Measurements from ENCODE around the gene PTPRU. TPM values are rescaled to one million over a fixed set of nuclear protein-coding genes. Genes with fewer than 3 reads are reported as not detected.
"Not testable (repeated sequence)": the region's sequence is repeated elsewhere in the genome, so short reads cannot be mapped to it uniquely, and the experiment has no call there.

The PTPRU gene
- total RNA-seq, 6 donors from 2014 or later: 44.5 to 87.2 (median 70.1) TPM

DNA sequence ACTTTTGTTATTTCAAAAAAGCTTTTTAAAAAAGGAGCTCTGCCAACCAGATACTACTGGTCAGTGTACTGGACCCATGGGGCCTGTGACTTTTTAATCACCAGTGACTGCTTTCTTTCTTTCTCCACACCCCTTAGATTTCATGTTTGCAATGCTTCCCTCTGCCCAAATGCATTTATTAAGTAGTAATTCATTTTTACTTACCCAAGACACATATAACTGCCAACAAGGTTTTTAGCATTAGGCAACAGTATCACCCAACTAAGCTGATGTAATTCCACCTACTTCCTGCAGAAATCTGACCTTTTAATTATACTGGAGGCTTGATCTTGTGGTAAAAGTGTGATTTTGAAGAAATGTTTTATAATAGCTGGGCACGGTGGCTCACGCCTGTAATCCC is 18.1 kb upstream of the PTPRU start:
- no peak for TF ChIP-seq POLR2AphosphoS5 (IDR thresholded peaks at IDR 0.05)
- TF ChIP-seq EP300 (IDR thresholded peaks at IDR 0.05): no peak
- TF ChIP-seq, protein P1, sequence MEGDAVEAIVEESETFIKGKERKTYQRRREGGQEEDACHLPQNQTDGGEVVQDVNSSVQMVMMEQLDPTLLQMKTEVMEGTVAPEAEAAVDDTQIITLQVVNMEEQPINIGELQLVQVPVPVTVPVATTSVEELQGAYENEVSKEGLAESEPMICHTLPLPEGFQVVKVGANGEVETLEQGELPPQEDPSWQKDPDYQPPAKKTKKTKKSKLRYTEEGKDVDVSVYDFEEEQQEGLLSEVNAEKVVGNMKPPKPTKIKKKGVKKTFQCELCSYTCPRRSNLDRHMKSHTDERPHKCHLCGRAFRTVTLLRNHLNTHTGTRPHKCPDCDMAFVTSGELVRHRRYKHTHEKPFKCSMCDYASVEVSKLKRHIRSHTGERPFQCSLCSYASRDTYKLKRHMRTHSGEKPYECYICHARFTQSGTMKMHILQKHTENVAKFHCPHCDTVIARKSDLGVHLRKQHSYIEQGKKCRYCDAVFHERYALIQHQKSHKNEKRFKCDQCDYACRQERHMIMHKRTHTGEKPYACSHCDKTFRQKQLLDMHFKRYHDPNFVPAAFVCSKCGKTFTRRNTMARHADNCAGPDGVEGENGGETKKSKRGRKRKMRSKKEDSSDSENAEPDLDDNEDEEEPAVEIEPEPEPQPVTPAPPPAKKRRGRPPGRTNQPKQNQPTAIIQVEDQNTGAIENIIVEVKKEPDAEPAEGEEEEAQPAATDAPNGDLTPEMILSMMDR (IDR thresholded peaks at IDR 0.05): peak in 1 of 6 experiments; percentile 6
- DNase-seq (no peak), ATAC-seq (ENCODE audit: low FRiP score in 2 of 2) (no peak)
- peaks cover 0 to 4% (median 0%) of the 10 kb centered on the region in 4 donors for H3K4me1 ChIP-seq
- H3K27ac ChIP-seq: no peak overlapping the region
- WGBS, 2 donors: 69 to 76% methylated on average over 2 of the region's 2 CpGs
- no peaks in the 10 kb centered on the region for H3K27me3 ChIP-seq
- no peaks in the 10 kb centered on the region for H3K9me3 ChIP-seq
- no peak overlapping the region for H3K4me3 ChIP-seq
- H3K36me3 ChIP-seq: peaks cover 0 to 44% (median 9%) of the 10 kb centered on the region in 4 donors

DNA sequence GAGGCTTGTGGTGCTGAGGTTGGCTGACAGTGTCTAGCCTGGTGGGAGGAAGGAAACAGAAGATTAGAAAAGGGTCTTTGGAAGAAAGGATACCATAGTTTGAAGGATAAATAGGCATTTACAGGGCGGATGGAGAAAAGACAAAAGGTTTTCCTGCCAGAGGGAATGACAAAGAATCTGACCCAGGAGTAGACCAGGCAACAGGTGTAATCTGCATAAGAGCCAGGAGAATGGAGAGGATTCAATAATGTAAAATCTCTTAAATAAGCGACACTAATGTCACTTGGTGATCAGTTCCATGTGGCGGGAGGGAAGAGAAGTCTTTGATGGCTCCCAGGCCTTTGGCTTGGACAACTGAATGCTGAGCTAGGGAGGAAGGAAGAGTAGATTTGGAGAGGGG is 15.0 kb upstream of the PTPRU start:
- ATAC-seq (ENCODE audit: low FRiP score in 2 of 2) (no peak), DNase-seq (no peak)
- WGBS, 2 donors: 92 to 95% methylated on average over 3 of the region's 3 CpGs
- H3K27ac ChIP-seq: no peak overlapping the region
- TF ChIP-seq POLR2AphosphoS5 (IDR thresholded peaks at IDR 0.05) (no peak), POLR2A (IDR thresholded peaks at IDR 0.05) (no peak), EP300 (IDR thresholded peaks at IDR 0.05) (no peak)
- H3K27me3 ChIP-seq: no peaks in the 10 kb centered on the region
- H3K4me3 ChIP-seq: no peak overlapping the region
- no peaks in the 10 kb centered on the region for H3K9me3 ChIP-seq
- peaks cover 0 to 17% (median 4%) of the 10 kb centered on the region in 4 donors for H3K36me3 ChIP-seq
- peaks cover 0 to 4% (median 0%) of the 10 kb centered on the region in 4 donors for H3K4me1 ChIP-seq

DNA sequence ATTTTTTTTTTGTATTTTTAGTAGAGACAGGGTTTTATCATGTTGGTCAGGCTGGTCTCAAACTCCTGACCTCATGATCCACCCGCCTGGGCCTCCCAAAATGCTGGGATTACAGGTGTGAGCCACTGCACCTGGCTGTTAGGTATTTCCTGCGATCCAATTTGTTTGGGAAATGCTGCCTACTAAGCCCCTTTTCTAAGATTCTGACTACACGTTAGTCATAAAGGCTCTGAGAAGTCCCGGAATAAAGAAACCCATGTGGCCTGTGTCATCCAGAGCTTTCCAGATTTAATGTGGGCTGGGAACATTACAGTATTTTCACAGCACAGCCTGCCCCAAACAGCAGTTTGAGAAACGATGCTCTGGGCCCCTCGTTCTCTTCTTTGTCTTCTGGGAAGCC is 14.1 kb upstream of the PTPRU start:
- not testable (repeated sequence) for DNase-seq

DNA sequence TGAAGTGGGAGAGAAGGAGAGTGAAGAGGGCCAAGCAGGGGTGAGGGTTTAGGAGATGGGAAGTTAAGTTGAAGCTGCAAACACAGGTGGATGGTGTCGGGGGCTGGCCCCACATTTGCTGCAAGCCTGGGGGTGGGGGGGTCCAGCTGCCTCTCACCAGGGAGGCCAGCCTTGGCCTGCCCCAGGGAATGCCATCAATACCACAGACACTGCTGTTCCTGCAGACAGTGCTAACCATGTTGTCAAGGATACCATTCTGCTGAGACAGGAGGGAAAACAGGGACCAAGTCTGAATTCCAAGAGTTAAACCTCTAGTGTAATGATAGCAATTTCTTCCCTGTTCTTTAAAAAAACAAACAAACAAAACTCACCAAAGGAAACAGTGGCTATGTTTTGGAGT is 13.6 kb upstream of the PTPRU start:
- TF ChIP-seq, protein P1 (IDR thresholded peaks at IDR 0.05): no peak
- TF ChIP-seq EP300 (IDR thresholded peaks at IDR 0.05) (no peak), POLR2AphosphoS5 (IDR thresholded peaks at IDR 0.05) (no peak), POLR2A (IDR thresholded peaks at IDR 0.05) (no peak)
- H3K36me3 ChIP-seq: peaks cover 0 to 14% (median 3%) of the 10 kb centered on the region in 4 donors

More for the DNA sequence above, 14.1 kb upstream of the PTPRU start:
- H3K27ac ChIP-seq; H3K4me1 ChIP-seq; H3K9me3 ChIP-seq; H3K4me3 ChIP-seq; H3K27me3 ChIP-seq; ATAC-seq (ENCODE audit: low FRiP score in 2 of 2): not testable (repeated sequence)
- WGBS, 2 donors: 88 to 91% methylated on average over 6 of the region's 6 CpGs
- H3K36me3 ChIP-seq: peaks cover 0 to 14% (median 3%) of the 10 kb centered on the region in 4 donors

DNA sequence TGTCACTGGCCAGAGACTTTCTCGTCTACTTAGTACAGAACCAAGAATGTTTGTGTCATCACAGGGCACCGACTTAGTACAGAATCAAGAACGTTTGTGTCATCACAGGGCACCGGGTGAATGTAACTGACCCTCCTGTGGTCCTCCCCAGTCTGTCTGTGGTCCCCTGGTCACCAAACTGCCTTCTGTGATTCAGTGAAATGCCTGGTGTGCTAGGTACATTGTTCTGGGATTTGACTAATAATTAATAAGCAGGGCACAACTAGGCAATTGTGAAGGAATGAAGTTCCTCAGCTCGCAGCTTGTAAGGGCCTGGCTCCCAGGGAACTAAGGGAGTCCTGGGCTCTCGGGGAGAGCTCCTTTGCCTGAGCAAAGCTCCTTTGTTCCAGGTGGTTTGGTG is 12.8 kb upstream of the PTPRU start:
- Histone ChIP-seq H3K27me3 (no peaks in the 10 kb centered on the region), H3K36me3 (peaks cover 0 to 14% (median 3%) of the 10 kb centered on the region in 4 donors), H3K4me3 (no peak overlapping the region), H3K9me3 (no peaks in the 10 kb centered on the region), H3K27ac (no peak overlapping the region), H3K4me1 (peaks cover 0 to under 1% (median 0%) of the 10 kb centered on the region in 4 donors)
- WGBS, 2 donors: 86 to 92% methylated on average over 4 to 6 of the region's 6 CpGs
- no peak for ATAC-seq (ENCODE audit: low FRiP score in 2 of 2)
- DNase-seq: no peak
- TF ChIP-seq POLR2AphosphoS5 (IDR thresholded peaks at IDR 0.05): no peak
- TF ChIP-seq, protein P1 (IDR thresholded peaks at IDR 0.05): no peak
- TF ChIP-seq EP300 (IDR thresholded peaks at IDR 0.05): no peak
- TF ChIP-seq POLR2A (IDR thresholded peaks at IDR 0.05): no peak

More for the DNA sequence above, 13.6 kb upstream of the PTPRU start:
- DNase-seq (no peak), ATAC-seq (ENCODE audit: low FRiP score in 2 of 2) (no peak)
- Histone ChIP-seq H3K27me3 (no peaks in the 10 kb centered on the region), H3K4me1 (peaks cover 0 to 4% (median 0%) of the 10 kb centered on the region in 4 donors), H3K4me3 (no peak overlapping the region), H3K9me3 (no peaks in the 10 kb centered on the region), H3K27ac (no peak overlapping the region)
- WGBS, 2 donors: 91 to 100% methylated on average over 1 of the region's 1 CpG

DNA sequence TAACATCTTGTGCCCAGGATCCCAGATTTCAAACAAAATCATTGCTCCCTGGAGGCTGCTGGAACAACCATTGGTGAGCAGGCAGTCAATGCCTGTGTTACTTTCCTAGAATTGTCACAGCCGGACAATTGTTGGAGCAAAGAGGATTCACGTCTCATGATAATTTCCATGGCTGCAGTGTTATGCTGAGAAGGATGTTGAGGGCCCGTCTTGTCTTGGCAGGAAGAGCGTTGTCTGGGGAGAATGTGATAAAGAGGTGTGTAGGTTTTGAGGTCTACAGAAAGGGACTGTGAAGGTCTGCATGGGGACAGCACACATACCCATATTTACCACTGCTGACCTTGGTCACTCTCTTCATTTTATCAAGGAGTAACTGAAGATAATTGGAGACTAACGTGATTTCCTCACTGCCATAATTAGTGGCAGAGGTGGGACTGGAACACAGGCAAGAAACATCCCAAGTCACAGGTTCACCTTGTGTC is 11.9 kb upstream of the PTPRU start:
- DNase-seq: no peak
- no peak for TF ChIP-seq EP300 (IDR thresholded peaks at IDR 0.05)
- TF ChIP-seq POLR2AphosphoS5 (IDR thresholded peaks at IDR 0.05): no peak
- TF ChIP-seq, protein P1 (IDR thresholded peaks at IDR 0.05): no peak
- TF ChIP-seq POLR2A (IDR thresholded peaks at IDR 0.05): no peak
- peaks cover 0 to 14% (median 3%) of the 10 kb centered on the region in 4 donors for H3K36me3 ChIP-seq
- H3K27ac ChIP-seq: no peak overlapping the region
- no peak for ATAC-seq (ENCODE audit: low FRiP score in 2 of 2)
- H3K4me1 ChIP-seq: peaks cover 0 to 4% (median under 1%) of the 10 kb centered on the region in 4 donors
- no peak overlapping the region for H3K4me3 ChIP-seq
- WGBS, 2 donors: 91 to 99% methylated on average over 5 of the region's 5 CpGs
- no peaks in the 10 kb centered on the region for H3K9me3 ChIP-seq
- H3K27me3 ChIP-seq: no peaks in the 10 kb centered on the region

All from upper lobe of left lung (tissue), 6 donors.